GM23338 (cell line): ENCODE data around the gene POU5F2. TPM values are rescaled to one million over a fixed set of nuclear protein-coding genes. Genes with fewer than 3 reads are reported as not detected.

Experiments used
- ATAC-seq: fragments of 200-7000 bp; cut with Tn5 transposase; 3 replicates; pipeline ENCODE4 v1.9.1; 2020
- DNase-seq: peaks from one replicate; pipeline ENCODE4 v3.0.0-alpha.2; 2015; ENCODE audit warnings: low spot score
- H2AFZ ChIP-seq: fragments of 200-600 bp; sonication (generic); 2 replicates; pipeline ENCODE4 v1.8.0; 2016; ENCODE audit warnings: antibody characterized with exemption, mild to moderate bottlenecking, moderate library complexity
- H3F3A ChIP-seq: fragments of 200-600 bp; sonication (generic); replicated peaks from 2 replicates; pipeline ENCODE4 v1.8.0; 2017; ENCODE audit warnings: antibody characterized with exemption, mixed run types, low read depth
- H3K27ac ChIP-seq: fragments of 200-600 bp; sonication (generic); 2 replicates; pipeline ENCODE4 v1.6.1; 2016; ENCODE audit warnings: low read depth
- H3K27me3 ChIP-seq: fragments of 200-600 bp; sonication (generic); 2 replicates; pipeline ENCODE4 v1.8.0; 2016; ENCODE audit warnings: mild to moderate bottlenecking, mixed run types, moderate library complexity; ENCODE audit not compliant: insufficient read depth
- H3K36me3 ChIP-seq: fragments of 200-600 bp; sonication (generic); 2 replicates; pipeline ENCODE4 v1.8.0; 2016; ENCODE audit warnings: mild to moderate bottlenecking; ENCODE audit not compliant: insufficient read depth
- H3K4me1 ChIP-seq: fragments of 200-600 bp; sonication (generic); 2 replicates; pipeline ENCODE4 v1.8.0; 2016; ENCODE audit warnings: mild to moderate bottlenecking, moderate library complexity; ENCODE audit not compliant: insufficient read depth
- H3K4me2 ChIP-seq: fragments of 200-600 bp; sonication (generic); 2 replicates; pipeline ENCODE4 v1.7.1; 2017; ENCODE audit warnings: mixed run types
- H3K4me3 ChIP-seq: fragments of 200-600 bp; sonication (generic); 2 replicates; pipeline ENCODE4 v1.6.1; 2016; ENCODE audit warnings: mixed run types
- H3K79me2 ChIP-seq: fragments of 200-600 bp; sonication (generic); replicated peaks from 2 replicates; pipeline ENCODE4 v1.8.0; 2017; ENCODE audit warnings: mild to moderate bottlenecking; ENCODE audit not compliant: insufficient read depth
- H3K9me2 ChIP-seq: fragments of 200-600 bp; sonication (generic); 2 replicates; pipeline ENCODE4 v1.8.0; 2017; ENCODE audit not compliant: insufficient read depth
- H4K20me1 ChIP-seq: fragments of 200-600 bp; sonication (generic); replicated peaks from 2 replicates; pipeline ENCODE4 v1.8.0; 2017; ENCODE audit warnings: mild to moderate bottlenecking; ENCODE audit not compliant: insufficient read depth
- H3K27ac Mint-ChIP-seq: 2 replicates; pipeline ENCODE4 v1.8.0; 2020; ENCODE audit warnings: inconsistent platforms, mild to moderate bottlenecking, moderate library complexity, mixed read lengths
- H3K27me3 Mint-ChIP-seq: 3 replicates; pipeline ENCODE4 v1.8.0; 2022; ENCODE audit warnings: low read depth, mild to moderate bottlenecking, moderate library complexity, mixed read lengths, inconsistent platforms; ENCODE audit not compliant: insufficient read depth, poor library complexity
- H3K36me3 Mint-ChIP-seq: 3 replicates; pipeline ENCODE4 v1.8.0; 2021; ENCODE audit warnings: low read depth, mild to moderate bottlenecking, inconsistent platforms, moderate library complexity, mixed read lengths
- H3K4me1 Mint-ChIP-seq: 3 replicates; pipeline ENCODE4 v1.8.0; 2020; ENCODE audit warnings: mild to moderate bottlenecking, inconsistent platforms, mixed read lengths
- H3K4me3 Mint-ChIP-seq: 3 replicates; pipeline ENCODE4 v1.8.0; 2021; ENCODE audit warnings: moderate library complexity, mild to moderate bottlenecking, inconsistent platforms, mixed read lengths
- H3K9me3 Mint-ChIP-seq: 3 replicates; pipeline ENCODE4 v1.8.0; 2020; ENCODE audit warnings: moderate library complexity, mild to moderate bottlenecking, inconsistent platforms, mixed read lengths
- CREB1 ChIP-seq: fragments of 250-450 bp; sonication (Bioruptor Pico); IDR thresholded peaks from 2 replicates; pipeline ENCODE4 v1.5.0; 2020; ENCODE audit warnings: low read depth, mild to moderate bottlenecking, moderate library complexity
- ETS1 ChIP-seq: IDR thresholded peaks from 2 replicates; pipeline ENCODE4 v1.6.1; 2016; ENCODE audit warnings: antibody characterized with exemption
- EZH2 ChIP-seq: fragments of 200-600 bp; sonication (generic); IDR thresholded peaks from one replicate; pipeline ENCODE4 v1.8.0; 2017; ENCODE audit warnings: antibody characterized with exemption, mild to moderate bottlenecking, low read depth; ENCODE audit not compliant: unreplicated experiment
- EZH2phosphoT487 ChIP-seq: fragments of 200-600 bp; sonication (generic); IDR thresholded peaks from one replicate; pipeline ENCODE4 v1.8.1; 2018; ENCODE audit warnings: antibody characterized with exemption; ENCODE audit not compliant: unreplicated experiment
- JUNB ChIP-seq: IDR thresholded peaks from one replicate; pipeline ENCODE4 v1.6.1; 2016; ENCODE audit warnings: antibody characterized with exemption; ENCODE audit not compliant: unreplicated experiment
- POLR2AphosphoS5 ChIP-seq: IDR thresholded peaks from 2 replicates; pipeline ENCODE4 v1.6.1; 2016; ENCODE audit warnings: antibody characterized with exemption, low read depth
- REST ChIP-seq: IDR thresholded peaks from one replicate; pipeline ENCODE4 v1.6.1; 2018; ENCODE audit warnings: antibody characterized with exemption; ENCODE audit not compliant: unreplicated experiment
- STAT1 ChIP-seq: IDR thresholded peaks from one replicate; pipeline ENCODE4 v1.6.1; 2016; ENCODE audit warnings: antibody characterized with exemption; ENCODE audit not compliant: unreplicated experiment
- ZNF114 ChIP-seq: fragments of 250-450 bp; sonication (Bioruptor Pico); IDR thresholded peaks from 2 replicates; pipeline ENCODE4 v1.5.0; 2020; ENCODE audit warnings: mild to moderate bottlenecking, moderate library complexity
- ZNF331 ChIP-seq: fragments of 250-450 bp; sonication (Bioruptor Pico); IDR thresholded peaks from 2 replicates; pipeline ENCODE4 v1.5.0; 2020; ENCODE audit warnings: low read depth, mild to moderate bottlenecking, moderate library complexity
- polyA plus RNA-seq: library from polyadenylated mRNA; unstranded; fragments of >200 nt; fragmentation: Nextera tagmentation; extraction: Ambion mirVana; gene quantifications from 2 replicates; pipeline ENCODE4 v1.2.1, GENCODE V29; 2016
- total RNA-seq: library from RNA; depleted of rRNA; stranded (reverse); fragments of >200 nt; shearing (Covaris generic); gene quantifications from 2 replicates; pipeline ENCODE4 v1.2.3, GENCODE V29; 2014
- TF ChIP-seq, protein P1 (sequence below): fragments of 250-450 bp; sonication (Bioruptor Pico); IDR thresholded peaks from 2 replicates; pipeline ENCODE4 v1.5.0; 2020; ENCODE audit warnings: mild to moderate bottlenecking, moderate library complexity

POU5F2 gene
- total and polyA plus RNA-seq, 2 experiments from 2014 or later = 0.11 to 0.76 TPM

- ATAC-seq = no peak
- Histone ChIP-seq H3K4me1 (no peaks in the 10 kb centered on the region), H3K27ac (no peak overlapping the region), H3K36me3 (no peaks in the 10 kb centered on the region), H3K79me2 (no peaks in the 10 kb centered on the region), H3K9me2 (no peaks in the 10 kb centered on the region; the same call in 1 of the 2 replicates), H2AFZ (no peak overlapping the region), H3K27me3 (no peaks in the 10 kb centered on the region), H3K4me3 (no peak overlapping the region), H4K20me1 (no peaks in the 10 kb centered on the region), H3F3A (no peaks in the 10 kb centered on the region), H3K4me2 (no peak overlapping the region)
- Mint-ChIP-seq H3K36me3 (no peaks in the 10 kb centered on the region), H3K4me1 (no peaks in the 10 kb centered on the region), H3K27me3 (peaks cover 2% of the 10 kb centered on the region), H3K27ac (no peak overlapping the region), H3K9me3 (no peaks in the 10 kb centered on the region; the same call in 2 of the 3 replicates), H3K4me3 (no peak overlapping the region)
- no peak for TF ChIP-seq POLR2AphosphoS5
- TF ChIP-seq ZNF114 = no peak
- no peak for TF ChIP-seq JUNB
- DNase-seq = no peak
Observed at GRCh38 chr5:93735378-93735777, 6.0 kb downstream of the POU5F2 start.

DNA sequence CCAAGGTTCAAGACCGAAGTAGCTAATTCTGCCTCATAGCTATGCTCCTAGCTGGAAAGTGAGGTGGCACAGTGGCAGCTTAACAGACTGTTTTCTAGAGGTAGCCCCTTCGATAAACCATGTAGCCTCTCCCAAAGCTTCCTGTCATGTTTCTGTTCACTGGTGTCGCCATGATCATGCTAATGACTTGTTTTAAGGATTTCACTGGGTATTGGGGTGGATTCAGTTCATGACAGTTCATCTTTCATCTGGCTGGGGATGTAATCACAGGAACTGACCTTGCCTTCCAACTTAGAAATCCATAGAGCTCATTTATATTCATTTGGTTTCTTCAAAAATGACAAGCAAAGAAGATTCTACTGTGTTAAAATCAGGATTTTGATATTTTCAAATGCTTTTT is 9.4 kb downstream of the POU5F2 start:
- Histone ChIP-seq H3K4me1 (no peaks in the 10 kb centered on the region), H3K27me3 (no peaks in the 10 kb centered on the region), H2AFZ (no peak overlapping the region), H3K27ac (no peak overlapping the region), H3K79me2 (no peaks in the 10 kb centered on the region), H3K4me2 (no peak overlapping the region), H3K9me2 (no peaks in the 10 kb centered on the region), H3F3A (no peaks in the 10 kb centered on the region), H3K4me3 (no peak overlapping the region), H3K36me3 (no peaks in the 10 kb centered on the region), H4K20me1 (no peaks in the 10 kb centered on the region)
- H3K4me3 Mint-ChIP-seq = no peak overlapping the region
- H3K36me3 Mint-ChIP-seq = no peaks in the 10 kb centered on the region
- DNase-seq (no peak), ATAC-seq (no peak)
- no peaks in the 10 kb centered on the region; the same call in 2 of the 3 replicates for H3K9me3 Mint-ChIP-seq
- no peaks in the 10 kb centered on the region for H3K27me3 Mint-ChIP-seq
- H3K27ac Mint-ChIP-seq = no peak overlapping the region
- H3K4me1 Mint-ChIP-seq = no peaks in the 10 kb centered on the region
- TF ChIP-seq CREB1 (no peak), POLR2AphosphoS5 (no peak), ETS1 (no peak), EZH2 (no peak), EZH2phosphoT487 (no peak), STAT1 (no peak), ZNF331 (CRISPR knock-in tag) (no peak), ZNF114 (no peak), REST (no peak)
- TF ChIP-seq, protein P1, sequence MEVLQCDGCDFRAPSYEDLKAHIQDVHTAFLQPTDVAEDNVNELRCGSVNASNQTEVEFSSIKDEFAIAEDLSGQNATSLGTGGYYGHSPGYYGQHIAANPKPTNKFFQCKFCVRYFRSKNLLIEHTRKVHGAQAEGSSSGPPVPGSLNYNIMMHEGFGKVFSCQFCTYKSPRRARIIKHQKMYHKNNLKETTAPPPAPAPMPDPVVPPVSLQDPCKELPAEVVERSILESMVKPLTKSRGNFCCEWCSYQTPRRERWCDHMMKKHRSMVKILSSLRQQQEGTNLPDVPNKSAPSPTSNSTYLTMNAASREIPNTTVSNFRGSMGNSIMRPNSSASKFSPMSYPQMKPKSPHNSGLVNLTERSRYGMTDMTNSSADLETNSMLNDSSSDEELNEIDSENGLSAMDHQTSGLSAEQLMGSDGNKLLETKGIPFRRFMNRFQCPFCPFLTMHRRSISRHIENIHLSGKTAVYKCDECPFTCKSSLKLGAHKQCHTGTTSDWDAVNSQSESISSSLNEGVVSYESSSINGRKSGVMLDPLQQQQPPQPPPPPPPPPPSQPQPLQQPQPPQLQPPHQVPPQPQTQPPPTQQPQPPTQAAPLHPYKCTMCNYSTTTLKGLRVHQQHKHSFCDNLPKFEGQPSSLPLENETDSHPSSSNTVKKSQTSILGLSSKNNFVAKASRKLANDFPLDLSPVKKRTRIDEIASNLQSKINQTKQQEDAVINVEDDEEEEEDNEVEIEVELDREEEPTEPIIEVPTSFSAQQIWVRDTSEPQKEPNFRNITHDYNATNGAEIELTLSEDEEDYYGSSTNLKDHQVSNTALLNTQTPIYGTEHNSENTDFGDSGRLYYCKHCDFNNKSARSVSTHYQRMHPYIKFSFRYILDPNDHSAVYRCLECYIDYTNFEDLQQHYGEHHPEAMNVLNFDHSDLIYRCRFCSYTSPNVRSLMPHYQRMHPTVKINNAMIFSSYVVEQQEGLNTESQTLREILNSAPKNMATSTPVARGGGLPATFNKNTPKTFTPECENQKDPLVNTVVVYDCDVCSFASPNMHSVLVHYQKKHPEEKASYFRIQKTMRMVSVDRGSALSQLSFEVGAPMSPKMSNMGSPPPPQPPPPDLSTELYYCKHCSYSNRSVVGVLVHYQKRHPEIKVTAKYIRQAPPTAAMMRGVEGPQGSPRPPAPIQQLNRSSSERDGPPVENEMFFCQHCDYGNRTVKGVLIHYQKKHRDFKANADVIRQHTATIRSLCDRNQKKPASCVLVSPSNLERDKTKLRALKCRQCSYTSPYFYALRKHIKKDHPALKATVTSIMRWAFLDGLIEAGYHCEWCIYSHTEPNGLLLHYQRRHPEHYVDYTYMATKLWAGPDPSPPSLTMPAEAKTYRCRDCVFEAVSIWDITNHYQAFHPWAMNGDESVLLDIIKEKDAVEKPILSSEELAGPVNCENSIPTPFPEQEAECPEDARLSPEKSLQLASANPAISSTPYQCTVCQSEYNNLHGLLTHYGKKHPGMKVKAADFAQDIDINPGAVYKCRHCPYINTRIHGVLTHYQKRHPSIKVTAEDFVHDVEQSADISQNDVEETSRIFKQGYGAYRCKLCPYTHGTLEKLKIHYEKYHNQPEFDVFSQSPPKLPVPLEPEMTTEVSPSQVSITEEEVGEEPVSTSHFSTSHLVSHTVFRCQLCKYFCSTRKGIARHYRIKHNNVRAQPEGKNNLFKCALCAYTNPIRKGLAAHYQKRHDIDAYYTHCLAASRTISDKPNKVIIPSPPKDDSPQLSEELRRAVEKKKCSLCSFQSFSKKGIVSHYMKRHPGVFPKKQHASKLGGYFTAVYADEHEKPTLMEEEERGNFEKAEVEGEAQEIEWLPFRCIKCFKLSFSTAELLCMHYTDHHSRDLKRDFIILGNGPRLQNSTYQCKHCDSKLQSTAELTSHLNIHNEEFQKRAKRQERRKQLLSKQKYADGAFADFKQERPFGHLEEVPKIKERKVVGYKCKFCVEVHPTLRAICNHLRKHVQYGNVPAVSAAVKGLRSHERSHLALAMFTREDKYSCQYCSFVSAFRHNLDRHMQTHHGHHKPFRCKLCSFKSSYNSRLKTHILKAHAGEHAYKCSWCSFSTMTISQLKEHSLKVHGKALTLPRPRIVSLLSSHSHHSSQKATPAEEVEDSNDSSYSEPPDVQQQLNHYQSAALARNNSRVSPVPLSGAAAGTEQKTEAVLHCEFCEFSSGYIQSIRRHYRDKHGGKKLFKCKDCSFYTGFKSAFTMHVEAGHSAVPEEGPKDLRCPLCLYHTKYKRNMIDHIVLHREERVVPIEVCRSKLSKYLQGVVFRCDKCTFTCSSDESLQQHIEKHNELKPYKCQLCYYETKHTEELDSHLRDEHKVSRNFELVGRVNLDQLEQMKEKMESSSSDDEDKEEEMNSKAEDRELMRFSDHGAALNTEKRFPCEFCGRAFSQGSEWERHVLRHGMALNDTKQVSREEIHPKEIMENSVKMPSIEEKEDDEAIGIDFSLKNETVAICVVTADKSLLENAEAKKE (CRISPR knock-in tag) = no peak
